Coronary artery (tissue), 2 donors: Measurements from ENCODE around the gene RNF115.

Source experiments
- DNase-seq: peaks from one replicate; pipeline ENCODE4 v3.0.0-alpha.2; 2017; ENCODE audit warnings: low spot score
- H3K27ac ChIP-seq, 2 donors: fragments of 200-600 bp; sonication (generic); one replicate each; pipeline ENCODE4 v1.5.1; 2016 to 2019
- H3K4me3 ChIP-seq: fragments of 200-600 bp; sonication (generic); 2 replicates; pipeline ENCODE4 v1.5.1; 2016; ENCODE audit warnings: mild to moderate bottlenecking, moderate library complexity
- CTCF ChIP-seq: fragments of 200-600 bp; sonication (generic); IDR thresholded peaks from one replicate; pipeline ENCODE4 v1.5.1; 2019; ENCODE audit warnings: antibody characterized with exemption

The RNF115 gene

DNA sequence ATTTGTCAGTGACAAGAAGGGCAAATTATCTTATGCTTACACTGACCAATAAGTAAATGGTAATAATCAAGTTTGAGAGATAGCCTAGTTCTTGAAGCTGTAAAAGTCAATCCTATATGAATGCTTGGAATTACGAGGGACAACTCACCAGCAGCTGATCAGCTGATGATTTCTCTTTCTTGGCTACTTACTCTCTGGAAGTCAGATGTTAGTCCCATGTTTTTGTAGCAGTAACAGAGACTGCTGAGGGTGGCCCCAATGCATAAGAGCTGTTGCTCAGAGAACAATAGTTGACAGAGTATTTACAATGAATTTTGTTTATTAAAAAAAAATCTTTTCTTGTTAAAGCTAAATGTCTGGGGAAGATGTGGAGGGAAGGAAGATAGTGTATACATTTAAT is 65.3 kb downstream of the RNF115 start:
- TF ChIP-seq CTCF: no peak
- H3K27ac ChIP-seq: no peak overlapping the region
- H3K4me3 ChIP-seq: no peak overlapping the region
- no peak for DNase-seq

DNA sequence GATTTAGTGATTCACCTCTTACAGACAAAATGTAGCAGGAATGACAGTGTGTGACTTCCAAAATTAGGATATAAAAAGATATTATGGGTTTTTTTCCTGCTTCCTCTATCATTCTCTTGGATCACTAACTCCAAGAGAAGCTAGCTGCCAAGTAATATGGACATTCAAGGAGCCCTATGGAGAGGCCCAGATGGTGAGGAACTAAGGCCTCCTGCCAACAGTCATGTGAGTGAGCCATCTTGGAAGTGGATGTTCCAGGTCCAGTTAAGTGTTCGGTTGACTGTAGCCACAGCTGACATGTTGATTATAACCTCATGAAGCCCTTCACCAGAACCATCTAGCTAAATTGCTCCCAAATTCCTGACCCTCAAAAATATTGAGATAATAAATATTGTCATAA is 65.8 kb downstream of the RNF115 start:
- no peak for TF ChIP-seq CTCF
- H3K27ac ChIP-seq: no peak overlapping the region
- DNase-seq: no peak
- no peak overlapping the region for H3K4me3 ChIP-seq

GRCh38 chr1:145757420-145757819 is 66.5 kb downstream of the RNF115 start:
- no peak overlapping the region for H3K27ac ChIP-seq
- no peak for TF ChIP-seq CTCF
- DNase-seq: no peak
- no peak overlapping the region for H3K4me3 ChIP-seq

DNA sequence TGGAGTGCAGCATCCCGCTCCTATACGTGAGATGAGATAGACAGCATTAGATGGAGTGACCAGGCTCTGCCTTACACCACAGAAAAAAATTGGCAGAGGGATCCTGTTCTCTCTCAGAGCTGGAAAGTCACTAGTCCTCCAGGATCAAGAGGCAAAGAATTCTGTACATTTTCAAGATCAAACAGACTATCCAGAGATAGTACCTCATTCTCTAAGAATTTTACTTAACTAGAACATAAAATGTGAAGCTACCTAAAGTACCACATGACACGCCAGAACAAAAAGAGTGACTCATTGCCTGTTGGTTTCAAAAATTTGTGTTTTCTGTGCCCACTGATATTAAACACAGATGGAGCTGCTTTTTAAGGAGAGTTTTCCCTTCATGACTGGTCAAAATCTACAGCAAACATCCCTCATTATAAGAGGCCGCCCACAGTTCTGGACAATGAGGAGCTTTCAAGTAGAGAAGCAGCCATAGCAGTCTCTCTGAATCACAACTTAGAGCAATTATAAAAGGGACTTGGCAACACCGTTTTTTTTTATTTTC is 72.3 kb downstream of the RNF115 start:
- DNase-seq: no peak
- Histone ChIP-seq H3K27ac (peak overlapping the region in 1 of 2 donors; percentile 39), H3K4me3 (no peak overlapping the region)
- TF ChIP-seq CTCF: no peak

DNA sequence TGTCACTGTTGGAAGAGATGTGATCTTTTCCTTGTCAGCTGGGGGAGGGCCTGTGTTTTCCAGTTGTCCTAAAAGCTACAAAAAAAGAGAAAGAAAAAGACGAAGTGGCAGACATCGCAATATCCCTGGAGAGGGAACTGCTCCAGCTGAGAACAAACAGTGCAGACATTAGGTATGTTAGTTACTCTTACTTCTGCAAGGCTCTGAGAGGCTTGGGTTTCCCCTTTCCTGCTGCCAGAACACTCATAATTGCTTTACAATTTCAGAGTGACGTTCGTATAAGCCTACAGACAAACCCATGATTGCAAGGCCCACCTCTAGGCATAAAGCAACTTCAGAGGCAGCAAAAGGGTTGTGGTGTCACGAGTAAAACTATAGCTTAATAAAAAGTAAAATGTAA is 73.5 kb downstream of the RNF115 start:
- no peak overlapping the region for H3K27ac ChIP-seq
- no peak for TF ChIP-seq CTCF
- no peak overlapping the region for H3K4me3 ChIP-seq
- no peak for DNase-seq

GRCh38 chr1:145747398-145748247 is 76.3 kb downstream of the RNF115 start:
- no peak for DNase-seq
- Histone ChIP-seq H3K4me3 (no peak overlapping the region), H3K27ac (no peak overlapping the region)
- no peak for TF ChIP-seq CTCF

GRCh38 chr1:145740269-145740668 is 83.6 kb downstream of the RNF115 start:
- Histone ChIP-seq H3K4me3 (no peak overlapping the region), H3K27ac (no peak overlapping the region)
- TF ChIP-seq CTCF: no peak
- DNase-seq: no peak
